ENCODE measurements around the gene SLC12A6. TPM values are rescaled to one million over a fixed set of nuclear protein-coding genes. Genes with fewer than 3 reads are reported as not detected.
"Not testable (repeated sequence)": the region's sequence is repeated elsewhere in the genome, so short reads cannot be mapped to it uniquely, and the experiment has no call there.

Gene SLC12A6
- total RNA-seq = 10 to 100 TPM; 22.3 to 28.8 (median 25.8) TPM

GRCh38 chr15:34337557-34338306 is at the start of gene SLC12A6:
Gene SLC12A6, minus strand, starts transcription at chr15:34337781. Its CDS starts 1,101 bp downstream, at chr15:34336680.
- peak within 1 kb of the TSS; percentile 86 to 87 for H3K27ac ChIP-seq
- peak within 1 kb of the TSS; percentile 91 to 94 (median 94) for H3K4me3 ChIP-seq
- no peaks in the 10 kb centered on the region for H3K4me1 ChIP-seq
- no peaks in the 10 kb centered on the region for H3K36me3 ChIP-seq
- peak; percentile 69 to 80 for DNase-seq (ENCODE audit: low spot score in 2 of 2)
- TF ChIP-seq, protein P1, sequence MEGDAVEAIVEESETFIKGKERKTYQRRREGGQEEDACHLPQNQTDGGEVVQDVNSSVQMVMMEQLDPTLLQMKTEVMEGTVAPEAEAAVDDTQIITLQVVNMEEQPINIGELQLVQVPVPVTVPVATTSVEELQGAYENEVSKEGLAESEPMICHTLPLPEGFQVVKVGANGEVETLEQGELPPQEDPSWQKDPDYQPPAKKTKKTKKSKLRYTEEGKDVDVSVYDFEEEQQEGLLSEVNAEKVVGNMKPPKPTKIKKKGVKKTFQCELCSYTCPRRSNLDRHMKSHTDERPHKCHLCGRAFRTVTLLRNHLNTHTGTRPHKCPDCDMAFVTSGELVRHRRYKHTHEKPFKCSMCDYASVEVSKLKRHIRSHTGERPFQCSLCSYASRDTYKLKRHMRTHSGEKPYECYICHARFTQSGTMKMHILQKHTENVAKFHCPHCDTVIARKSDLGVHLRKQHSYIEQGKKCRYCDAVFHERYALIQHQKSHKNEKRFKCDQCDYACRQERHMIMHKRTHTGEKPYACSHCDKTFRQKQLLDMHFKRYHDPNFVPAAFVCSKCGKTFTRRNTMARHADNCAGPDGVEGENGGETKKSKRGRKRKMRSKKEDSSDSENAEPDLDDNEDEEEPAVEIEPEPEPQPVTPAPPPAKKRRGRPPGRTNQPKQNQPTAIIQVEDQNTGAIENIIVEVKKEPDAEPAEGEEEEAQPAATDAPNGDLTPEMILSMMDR (IDR thresholded peaks at IDR 0.05) = no peak
- no peak for TF ChIP-seq POLR2A (IDR thresholded peaks at IDR 0.05)
- TF ChIP-seq POLR2AphosphoS5 (IDR thresholded peaks at IDR 0.05) = peak in 1 of 3 donors; percentile 12
- no peaks in the 10 kb centered on the region for H3K27me3 ChIP-seq
- intact Hi-C loops (cut with DNase I; ENCODE audit: low total_unique reads) = loop anchor here (10.0 kb wide), 1 partner anchor 1417 kb away; no protein-coding TSS in a partner anchor
- no peaks in the 10 kb centered on the region for H3K9me3 ChIP-seq

- not testable (repeated sequence) for H3K9me3 ChIP-seq; DNase-seq (ENCODE audit: low spot score in 2 of 2)
Observed at GRCh38 chr15:34381829-34382521, 44.4 kb upstream of the SLC12A6 start.

GRCh38 chr15:34380491-34380890 is 42.9 kb upstream of the SLC12A6 start:
- H3K27ac ChIP-seq; H3K36me3 ChIP-seq; H3K27me3 ChIP-seq; H3K9me3 ChIP-seq; DNase-seq (ENCODE audit: low spot score in 2 of 2); intact Hi-C loops (cut with DNase I; ENCODE audit: low total_unique reads); H3K4me3 ChIP-seq; H3K4me1 ChIP-seq: not testable (repeated sequence)

More at GRCh38 chr15:34381829-34382521, 44.4 kb upstream of the SLC12A6 start:
- H3K4me3 ChIP-seq; H3K27me3 ChIP-seq; H3K36me3 ChIP-seq; intact Hi-C loops (cut with DNase I; ENCODE audit: low total_unique reads); H3K27ac ChIP-seq; H3K4me1 ChIP-seq: not testable (repeated sequence)

DNA sequence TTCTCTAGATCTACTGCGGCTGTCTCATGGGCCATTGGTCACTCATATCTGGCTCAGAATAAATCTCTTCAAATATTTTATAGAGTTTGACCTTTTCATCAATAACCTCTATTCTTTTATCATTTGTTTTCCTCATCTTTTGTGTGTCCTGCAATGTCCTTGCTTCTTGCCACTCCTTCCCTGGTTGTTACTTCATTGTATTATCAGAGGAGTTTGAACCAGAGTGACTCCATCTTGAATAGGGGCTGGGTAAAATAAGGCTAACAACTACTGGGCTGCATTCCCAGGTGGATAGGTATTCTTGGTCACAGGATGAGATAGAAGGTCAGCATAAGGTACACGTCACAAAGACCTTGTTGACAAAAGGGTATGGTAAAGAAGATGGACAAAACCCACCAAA is 39.3 kb upstream of the SLC12A6 start:
- TF ChIP-seq, protein P1 (IDR thresholded peaks at IDR 0.05) = no peak
- TF ChIP-seq POLR2A (IDR thresholded peaks at IDR 0.05) (no peak), POLR2AphosphoS5 (IDR thresholded peaks at IDR 0.05) (no peak)

DNA sequence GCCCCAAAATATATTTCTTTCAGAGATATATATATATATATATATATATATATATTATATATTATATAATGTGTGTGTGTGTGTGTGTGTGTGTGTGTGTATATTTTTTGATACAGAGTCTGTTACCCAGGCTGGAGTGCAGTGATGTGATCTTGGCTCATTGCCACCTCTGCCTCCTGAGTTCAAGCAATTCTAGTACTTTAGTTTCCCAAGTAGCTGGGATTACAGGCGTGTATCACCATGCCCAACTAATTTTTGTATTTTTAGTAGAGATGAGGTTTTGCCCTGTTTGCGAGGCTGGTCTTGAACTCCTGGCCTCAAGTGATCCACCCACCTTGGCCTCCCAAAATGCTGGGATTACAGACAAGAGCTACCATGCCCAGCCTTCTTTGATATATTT is 38.0 kb upstream of the SLC12A6 start:
- DNase-seq (ENCODE audit: low spot score in 2 of 2); H3K4me3 ChIP-seq; H3K27ac ChIP-seq; H3K4me1 ChIP-seq; H3K9me3 ChIP-seq; H3K36me3 ChIP-seq; H3K27me3 ChIP-seq; intact Hi-C loops (cut with DNase I; ENCODE audit: low total_unique reads): not testable (repeated sequence)

More for the DNA sequence above, 39.3 kb upstream of the SLC12A6 start:
- Histone ChIP-seq H3K27ac (no peak overlapping the region), H3K9me3 (no peaks in the 10 kb centered on the region), H3K27me3 (no peaks in the 10 kb centered on the region), H3K36me3 (no peaks in the 10 kb centered on the region), H3K4me1 (no peaks in the 10 kb centered on the region), H3K4me3 (no peak overlapping the region)
- DNase-seq (ENCODE audit: low spot score in 2 of 2) = no peak
- intact Hi-C loops (cut with DNase I; ENCODE audit: low total_unique reads) = no loop called here

- DNase-seq (ENCODE audit: low spot score in 2 of 2) = no peak
- Histone ChIP-seq H3K27me3 (no peaks in the 10 kb centered on the region), H3K4me3 (no peak overlapping the region), H3K27ac (no peak overlapping the region), H3K9me3 (no peaks in the 10 kb centered on the region), H3K36me3 (no peaks in the 10 kb centered on the region), H3K4me1 (no peaks in the 10 kb centered on the region)
- no peak for TF ChIP-seq POLR2AphosphoS5 (IDR thresholded peaks at IDR 0.05)
- TF ChIP-seq, protein P1 (IDR thresholded peaks at IDR 0.05) = no peak
- TF ChIP-seq POLR2A (IDR thresholded peaks at IDR 0.05) = no peak
- intact Hi-C loops (cut with DNase I; ENCODE audit: low total_unique reads) = no loop called here
Observed at GRCh38 chr15:34374816-34375215, 37.2 kb upstream of the SLC12A6 start.
